Measurements from ENCODE around the gene CCM2. TPM values are rescaled to one million over a fixed set of nuclear protein-coding genes. Genes with fewer than 3 reads are reported as not detected.
A peak's percentile ranks its signal among the peaks of the same experiment; 100 is the strongest.

CCM2 gene
- total RNA-seq, 2 experiments from 2014 or later, result 72.3 to 77.5 TPM

DNA sequence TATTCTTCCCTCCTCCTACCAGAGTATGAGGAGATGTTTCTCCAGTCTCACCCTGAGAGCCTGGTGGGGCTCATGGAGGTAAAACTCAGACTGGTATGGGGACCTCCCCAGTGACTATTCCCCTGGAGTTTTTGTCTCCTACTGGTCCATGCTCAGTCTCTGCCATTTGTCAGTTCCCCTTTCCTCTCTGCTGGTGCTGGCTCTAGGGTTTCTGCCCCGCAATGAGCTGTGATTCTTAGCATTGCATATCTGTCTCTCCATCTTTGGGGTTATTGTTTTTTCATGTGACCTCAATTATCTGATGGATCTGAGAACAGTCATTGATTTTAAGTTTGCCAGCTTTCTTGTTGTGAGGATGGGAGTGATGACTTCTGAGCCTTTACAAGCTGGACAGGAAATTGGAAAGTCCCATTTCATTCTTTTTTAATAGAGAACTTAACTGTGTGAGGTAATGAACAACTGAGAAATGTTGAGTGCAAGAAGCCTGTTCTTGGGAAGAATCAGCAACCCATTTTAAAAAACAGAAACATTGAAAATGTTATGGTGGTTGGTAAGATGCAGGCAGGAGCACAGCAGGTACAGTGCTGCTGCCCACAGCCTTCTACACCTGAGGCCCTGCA is 61.9 kb downstream of the CCM2 start:
- Mint-ChIP-seq H3K4me1 (ENCODE audit: low read depth) (peaks cover 53% of the 10 kb centered on the region), H3K9me3 (no peaks in the 10 kb centered on the region), H3K27ac (peak overlapping the region; percentile 67), H3K4me3 (no peak overlapping the region), H3K36me3 (ENCODE audit: low read depth) (peaks cover 40% of the 10 kb centered on the region), H3K27me3 (no peaks in the 10 kb centered on the region)
- intact Hi-C loops (cut with micrococcal nuclease), result no loop called here
- ChIA-PET CTCF (interaction anchor here (1.0 to 1.1 kb wide), 2 partner anchors 74 to 204 kb away, joined by 3 read pairs; no protein-coding TSS in a partner anchor), POLR2A (no interaction called here)
- TF ChIP-seq, protein P1, sequence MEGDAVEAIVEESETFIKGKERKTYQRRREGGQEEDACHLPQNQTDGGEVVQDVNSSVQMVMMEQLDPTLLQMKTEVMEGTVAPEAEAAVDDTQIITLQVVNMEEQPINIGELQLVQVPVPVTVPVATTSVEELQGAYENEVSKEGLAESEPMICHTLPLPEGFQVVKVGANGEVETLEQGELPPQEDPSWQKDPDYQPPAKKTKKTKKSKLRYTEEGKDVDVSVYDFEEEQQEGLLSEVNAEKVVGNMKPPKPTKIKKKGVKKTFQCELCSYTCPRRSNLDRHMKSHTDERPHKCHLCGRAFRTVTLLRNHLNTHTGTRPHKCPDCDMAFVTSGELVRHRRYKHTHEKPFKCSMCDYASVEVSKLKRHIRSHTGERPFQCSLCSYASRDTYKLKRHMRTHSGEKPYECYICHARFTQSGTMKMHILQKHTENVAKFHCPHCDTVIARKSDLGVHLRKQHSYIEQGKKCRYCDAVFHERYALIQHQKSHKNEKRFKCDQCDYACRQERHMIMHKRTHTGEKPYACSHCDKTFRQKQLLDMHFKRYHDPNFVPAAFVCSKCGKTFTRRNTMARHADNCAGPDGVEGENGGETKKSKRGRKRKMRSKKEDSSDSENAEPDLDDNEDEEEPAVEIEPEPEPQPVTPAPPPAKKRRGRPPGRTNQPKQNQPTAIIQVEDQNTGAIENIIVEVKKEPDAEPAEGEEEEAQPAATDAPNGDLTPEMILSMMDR (IDR thresholded peaks at IDR 0.05), result no peak
- no peak for ATAC-seq
- DNase-seq, result no peak

DNA sequence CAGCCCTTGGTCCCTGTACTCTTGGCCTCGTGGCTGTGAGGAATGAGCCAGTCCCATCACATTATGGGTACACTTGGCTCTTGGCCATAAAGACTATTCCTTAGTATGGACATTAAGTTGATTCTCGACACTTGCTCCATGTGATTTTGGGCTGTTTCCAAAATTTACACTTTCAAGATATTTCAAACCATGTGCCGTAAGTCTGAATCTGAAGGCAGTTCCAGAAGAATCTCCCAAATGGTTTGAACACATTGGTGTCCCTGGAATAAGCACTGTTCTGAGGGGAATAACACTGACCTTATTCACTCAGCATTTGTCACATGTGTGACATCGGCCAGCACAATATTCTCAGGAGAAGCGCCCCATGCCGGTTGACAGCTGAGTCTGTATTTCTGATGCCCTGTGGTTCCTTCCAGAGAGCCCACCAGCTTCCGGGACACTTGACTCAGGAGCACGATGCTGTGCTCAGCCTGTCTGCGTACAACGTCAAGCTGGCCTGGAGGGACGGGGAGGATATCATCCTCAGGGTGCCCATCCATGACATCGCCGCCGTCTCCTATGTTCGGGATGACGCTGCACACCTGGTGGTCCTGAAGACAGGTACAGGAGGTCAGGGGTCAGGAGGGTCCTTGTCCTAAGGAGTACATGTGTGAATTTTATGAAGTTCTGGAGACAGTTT is 64.2 kb downstream of the CCM2 start:
- Mint-ChIP-seq H3K4me1 (ENCODE audit: low read depth) (peaks cover 40% of the 10 kb centered on the region), H3K27ac (no peak overlapping the region), H3K27me3 (no peaks in the 10 kb centered on the region), H3K4me3 (no peak overlapping the region), H3K36me3 (ENCODE audit: low read depth) (peaks cover 50% of the 10 kb centered on the region), H3K9me3 (no peaks in the 10 kb centered on the region)
- ChIA-PET POLR2A (interaction anchor here (1.1 to 1.8 kb wide), 2 partner anchors 8 to 27 kb away, joined by 4 read pairs; no protein-coding TSS in a partner anchor), CTCF (interaction anchor here (0.8 to 1.1 kb wide), 2 partner anchors 11 to 91 kb away, joined by 3 read pairs; no protein-coding TSS in a partner anchor)
- TF ChIP-seq, protein P1 (IDR thresholded peaks at IDR 0.05), result no peak
- intact Hi-C loops (cut with micrococcal nuclease), result no loop called here
- DNase-seq (no peak), ATAC-seq (no peak)

- Mint-ChIP-seq H3K36me3 (ENCODE audit: low read depth) (peaks cover 49% of the 10 kb centered on the region), H3K9me3 (no peaks in the 10 kb centered on the region), H3K27me3 (no peaks in the 10 kb centered on the region), H3K27ac (peak overlapping the region; percentile 49), H3K4me1 (ENCODE audit: low read depth) (peaks cover 32% of the 10 kb centered on the region), H3K4me3 (no peak overlapping the region)
- POLR2A ChIA-PET, result interaction anchor here (1.1 to 1.5 kb wide), 3 partner anchors 12 to 45 kb away, joined by 4 to 5 read pairs (median 4); no protein-coding TSS in a partner anchor
- DNase-seq (no peak), ATAC-seq (no peak)
- intact Hi-C loops (cut with micrococcal nuclease), result no loop called here
- CTCF ChIA-PET, result interaction anchor here (0.8 to 1.9 kb wide), 3 partner anchors 12 to 92 kb away, joined by 3 to 5 read pairs (median 3); no protein-coding TSS in a partner anchor
- TF ChIP-seq, protein P1 (IDR thresholded peaks at IDR 0.05), result no peak
Measured at GRCh38 chr7:45065031-45065995, 65.3 kb downstream of the CCM2 start.

- H3K36me3 Mint-ChIP-seq (ENCODE audit: low read depth), result peaks cover 46% of the 10 kb centered on the region
Measured at GRCh38 chr7:45066409-45066808, 66.4 kb downstream of the CCM2 start.

More at GRCh38 chr7:45066409-45066808, 66.4 kb downstream of the CCM2 start:
- Mint-ChIP-seq H3K4me1 (ENCODE audit: low read depth) (peaks cover 22% of the 10 kb centered on the region), H3K27ac (peak overlapping the region; percentile 49), H3K27me3 (no peaks in the 10 kb centered on the region), H3K4me3 (no peak overlapping the region), H3K9me3 (no peaks in the 10 kb centered on the region)
- DNase-seq (no peak), ATAC-seq (no peak)
- intact Hi-C loops (cut with micrococcal nuclease), result no loop called here
- POLR2A ChIA-PET, result interaction anchor here (1.4 to 1.5 kb wide), 2 partner anchors 13 to 44 kb away, joined by 4 to 5 read pairs; no protein-coding TSS in a partner anchor
- CTCF ChIA-PET, result interaction anchor here (0.9 to 1.9 kb wide), 2 partner anchors 69 to 93 kb away, joined by 3 to 5 read pairs; no protein-coding TSS in a partner anchor
- TF ChIP-seq, protein P1 (IDR thresholded peaks at IDR 0.05), result no peak

All from activated CD8-positive, alpha-beta T cell treated with anti-CD3 and anti-CD28 coated beads for 36 hours (primary cell).